Stimulated activated CD4-positive, alpha-beta T cell treated with anti-CD3 and anti-CD28 coated beads, TNF-alpha, amount 100 ng/mL, for 48 hours (primary cell): ENCODE measurements around the gene BANF1.
A peak's percentile ranks its signal among the peaks of the same experiment; 100 is the strongest.
"Not testable (repeated sequence)": the region's sequence is repeated elsewhere in the genome, so short reads cannot be mapped to it uniquely, and the experiment has no call there.

Experiments used
- DNase-seq, 3 donors: peaks; one replicate each; pipeline ENCODE4 v3.0.0-alpha.2; 2020; ENCODE audit warnings: low read depth in 3 of 3

Gene BANF1

DNA sequence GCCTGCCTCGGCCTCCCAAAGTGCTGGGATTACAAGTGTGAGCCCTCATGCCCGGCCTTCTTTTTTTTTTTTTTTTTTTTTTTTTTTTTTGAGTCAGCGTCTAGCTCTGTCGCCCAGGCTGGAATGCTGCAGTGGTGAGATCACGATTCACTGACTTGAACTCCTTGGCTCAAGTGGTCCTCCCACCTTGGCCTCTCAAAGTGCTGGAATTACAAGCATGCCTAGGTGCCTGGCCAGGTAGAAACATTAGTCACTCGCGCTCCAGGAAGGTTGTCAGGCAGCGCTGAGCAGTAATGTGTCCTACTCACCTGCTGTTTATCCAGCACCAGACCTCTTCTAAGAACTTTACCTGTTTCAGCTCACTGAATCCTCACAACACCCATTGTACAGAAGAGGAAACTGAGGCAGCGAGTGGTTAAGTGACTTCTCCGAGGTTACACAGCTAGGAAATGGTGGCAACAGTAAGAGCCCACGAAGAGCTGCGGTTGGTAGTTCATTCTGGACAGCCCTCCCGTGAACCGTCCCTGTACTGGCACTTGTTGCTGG lies 9.0 kb downstream of the BANF1 start:
- no peak for DNase-seq

- no peak for DNase-seq
Observed at GRCh38 chr11:66011785-66012303, 9.5 kb downstream of the BANF1 start, which contains the start of gene CST6. Gene CST6 (plus strand): TSS chr11:66012008. CDS start chr11:66012045, 37 bp downstream.

DNA sequence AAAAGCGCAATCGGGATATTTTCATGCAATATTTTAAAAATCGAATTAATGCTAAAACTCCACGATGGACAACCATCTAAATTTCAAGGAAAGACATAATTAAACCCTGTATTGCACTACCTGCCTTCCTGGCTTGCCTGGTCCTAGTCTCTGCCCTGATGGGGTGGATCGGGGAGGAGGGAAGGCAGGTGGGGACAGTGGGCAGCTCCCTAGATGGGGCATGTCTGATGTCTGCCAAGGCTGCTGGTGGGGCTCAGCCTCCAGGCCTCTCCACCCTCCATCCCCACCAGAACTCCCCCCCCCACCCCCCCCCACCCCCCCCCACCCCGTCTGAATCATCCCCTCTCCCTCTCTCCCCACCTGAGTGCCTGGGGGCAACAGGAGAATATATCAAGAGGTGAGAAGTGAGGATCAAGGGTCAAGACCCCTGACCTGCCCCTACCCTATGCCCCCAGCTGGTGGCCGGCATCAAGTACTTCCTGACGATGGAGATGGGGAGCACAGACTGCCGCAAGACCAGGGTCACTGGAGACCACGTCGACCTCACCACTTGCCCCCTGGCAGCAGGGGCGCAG lies 10.2 kb downstream of the BANF1 start:
- DNase-seq = no peak

DNA sequence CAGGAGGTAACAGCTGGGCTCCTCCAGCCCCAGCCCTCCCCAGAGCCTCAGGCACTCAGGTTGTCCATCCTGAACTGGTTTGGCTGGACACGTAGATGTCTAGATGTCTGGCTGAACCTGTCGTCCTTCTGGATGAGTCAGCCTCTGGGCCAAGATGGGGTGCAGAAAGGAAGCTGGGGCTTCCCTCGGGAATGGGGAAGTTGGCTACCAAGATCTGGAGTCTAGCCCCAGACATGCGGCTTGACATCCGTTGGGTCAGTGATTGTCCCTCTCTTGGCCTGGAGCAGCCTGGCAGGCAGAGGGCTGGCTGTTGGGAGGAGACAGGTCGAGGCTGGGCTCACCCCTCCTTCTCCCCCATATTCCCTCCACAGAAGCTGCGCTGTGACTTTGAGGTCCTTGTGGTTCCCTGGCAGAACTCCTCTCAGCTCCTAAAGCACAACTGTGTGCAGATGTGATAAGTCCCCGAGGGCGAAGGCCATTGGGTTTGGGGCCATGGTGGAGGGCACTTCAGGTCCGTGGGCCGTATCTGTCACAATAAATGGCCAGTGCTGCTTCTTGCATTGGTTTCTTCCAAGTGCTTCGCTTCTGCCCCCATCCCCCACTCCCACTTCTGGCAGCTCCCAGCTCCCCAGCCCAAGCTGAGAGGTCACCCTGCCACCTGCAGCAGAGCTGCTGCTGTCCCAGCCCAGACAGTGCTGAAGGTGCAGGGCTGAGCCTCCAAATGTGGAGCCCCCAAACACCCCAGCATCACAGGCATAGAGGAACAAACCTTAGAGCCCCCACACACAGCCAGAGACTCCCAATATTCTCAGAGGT lies 10.9 kb downstream of the BANF1 start:
- DNase-seq = no peak

DNA sequence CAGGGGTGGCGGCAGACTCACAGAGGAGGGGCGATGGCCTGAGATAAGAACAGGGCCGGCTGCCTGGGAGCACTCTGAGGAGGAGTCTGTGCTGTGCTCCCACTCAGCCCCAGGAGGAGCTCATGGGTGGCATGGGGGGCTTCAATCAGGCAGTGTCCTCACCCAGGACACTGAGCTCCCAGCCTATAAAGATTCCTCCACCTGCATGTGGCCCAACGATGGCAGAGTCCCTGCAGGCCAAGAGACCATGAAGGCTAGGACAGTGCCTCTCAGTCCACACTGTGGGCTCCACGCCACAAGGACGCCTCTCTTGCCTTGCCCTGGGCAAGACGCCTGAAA lies 11.4 kb downstream of the BANF1 start:
- DNase-seq = no peak

DNA sequence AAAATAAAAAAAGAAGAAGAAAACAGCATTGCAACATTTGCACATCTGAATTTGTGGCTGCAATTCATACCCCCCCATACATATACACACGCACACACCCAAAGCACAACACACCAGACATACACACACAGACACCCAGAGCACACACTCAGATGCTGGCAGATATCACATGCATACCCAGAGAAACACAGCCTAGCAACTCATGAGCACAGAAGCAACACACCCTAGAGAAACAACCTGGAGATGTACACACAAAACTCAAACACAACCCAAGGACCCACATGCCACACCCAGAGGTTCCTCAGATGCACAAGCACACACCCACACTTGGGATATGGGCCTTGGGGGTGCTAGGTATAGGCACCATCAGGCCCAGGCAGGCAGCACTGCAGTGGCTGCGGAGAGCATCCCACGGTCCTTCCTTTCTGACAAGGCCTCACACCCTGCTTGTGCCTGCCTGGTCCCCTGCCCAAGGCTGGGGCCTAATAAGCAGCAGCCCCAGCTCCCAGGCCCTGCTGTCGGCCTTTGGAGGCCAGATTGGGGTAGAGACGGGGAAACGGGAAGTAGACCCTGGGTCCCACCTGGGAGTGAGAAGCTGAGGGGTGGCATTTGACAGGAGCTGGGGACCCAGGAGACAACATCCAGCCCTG lies 12.6 kb downstream of the BANF1 start:
- DNase-seq = no peak

- DNase-seq = no peak
Observed at GRCh38 chr11:66015454-66015881, 13.2 kb downstream of the BANF1 start.

- DNase-seq = no peak
Observed at GRCh38 chr11:66015936-66016792, 13.9 kb downstream of the BANF1 start.

DNA sequence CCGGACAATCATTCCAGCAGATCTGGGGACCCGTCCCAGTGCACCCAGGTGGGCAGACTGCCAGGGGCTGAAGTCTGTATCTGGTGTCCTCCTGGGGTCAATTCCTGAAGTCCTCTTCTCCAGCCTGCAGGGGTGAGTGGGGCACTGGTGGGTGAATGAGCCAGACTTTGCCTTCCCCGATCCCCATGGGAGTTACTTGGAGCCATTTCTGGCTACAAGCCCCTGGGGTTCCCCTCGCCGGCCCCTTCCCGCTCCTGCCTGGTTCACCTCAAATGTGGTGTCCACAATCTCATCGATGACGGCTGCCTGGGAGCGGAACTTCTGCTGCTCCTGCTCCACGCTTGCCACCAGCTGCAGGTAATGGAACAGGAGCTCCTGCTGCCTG lies 14.5 kb downstream of the BANF1 start:
- no peak for DNase-seq

GRCh38 chr11:66017321-66017720 lies 15.0 kb downstream of the BANF1 start:
- no peak for DNase-seq

GRCh38 chr11:66020212-66020611 lies 17.9 kb downstream of the BANF1 start:
- no peak for DNase-seq

- no peak for DNase-seq
Observed at GRCh38 chr11:66020618-66021357, 18.5 kb downstream of the BANF1 start.

DNA sequence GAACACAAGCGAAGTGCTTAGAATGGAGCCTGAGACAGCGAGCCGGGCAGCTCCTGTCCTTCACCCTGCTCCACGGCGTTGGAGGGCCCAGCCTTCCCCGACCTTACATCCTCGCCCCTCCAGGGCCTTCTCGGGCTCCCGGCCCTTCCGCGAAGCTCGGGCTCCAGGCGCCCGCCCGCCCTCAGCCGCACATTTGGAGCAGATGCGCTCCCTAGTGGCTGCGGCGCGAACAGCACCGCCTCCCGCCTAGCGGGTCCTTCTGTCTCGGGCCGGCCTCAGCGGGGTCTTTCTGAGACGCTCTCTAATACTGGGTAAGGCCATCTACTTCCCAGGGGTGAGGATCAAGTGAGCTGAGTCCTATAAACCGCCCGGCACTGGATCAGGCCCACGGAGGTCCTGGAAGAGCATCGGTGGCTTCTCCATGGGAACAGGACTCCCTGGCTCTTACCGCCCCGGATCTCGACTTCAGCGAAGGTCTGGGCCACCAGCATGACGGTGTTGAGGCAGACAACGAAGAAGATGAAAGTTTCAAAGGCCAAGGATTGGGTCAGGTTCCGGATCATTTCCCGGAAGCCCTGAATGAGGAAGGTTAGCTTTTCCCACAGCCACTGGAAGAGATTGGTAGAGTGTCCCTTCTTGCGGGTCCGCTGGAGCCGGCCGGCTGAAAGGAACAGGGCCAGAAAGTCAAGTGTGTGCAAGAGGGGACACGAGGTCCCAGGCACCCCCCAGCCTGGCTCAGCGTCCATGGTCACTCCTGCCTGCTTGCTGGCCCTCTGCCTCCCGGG lies 20.3 kb downstream of the BANF1 start:
- DNase-seq = peak; percentile 61 to 76 (median 71)

GRCh38 chr11:66023186-66023440 lies 20.8 kb downstream of the BANF1 start:
- DNase-seq = not testable (repeated sequence)

DNA sequence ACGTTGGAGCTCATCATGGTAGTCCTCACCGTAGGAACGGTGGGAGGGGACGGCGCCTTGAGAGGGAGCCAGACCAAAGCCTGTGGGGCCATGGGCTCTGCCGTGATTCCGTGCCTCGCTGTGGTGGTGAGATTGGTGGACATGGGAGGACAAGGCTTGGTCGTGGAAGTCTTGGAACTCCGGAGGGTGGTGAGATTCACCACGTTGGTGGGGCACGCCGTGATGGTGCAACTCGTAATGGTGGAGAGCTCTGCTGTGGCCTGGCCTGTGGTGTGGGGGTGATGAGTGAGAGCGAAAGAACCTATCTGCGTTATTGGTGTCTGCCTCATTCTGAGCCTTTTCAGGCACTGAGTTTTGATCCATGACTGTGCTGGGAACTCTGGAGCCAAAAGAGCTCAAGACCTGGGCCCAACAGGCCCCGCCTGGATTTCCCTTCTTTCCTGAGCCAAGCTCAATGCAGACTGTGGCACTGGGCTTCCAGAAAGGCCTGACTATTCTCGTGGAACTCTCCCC lies 23.8 kb downstream of the BANF1 start, which contains the start of gene CATSPER1:
Gene CATSPER1, minus strand, starts transcription at position 463 of the 513 bp plus-strand sequence. Its CDS starts 100 bp downstream, at position 363.
- no peak for DNase-seq

- no peak for DNase-seq
Observed at GRCh38 chr11:66032957-66033735, 30.8 kb downstream of the BANF1 start.

- no peak for DNase-seq
Observed at GRCh38 chr11:66035653-66036333, 33.5 kb downstream of the BANF1 start.

DNA sequence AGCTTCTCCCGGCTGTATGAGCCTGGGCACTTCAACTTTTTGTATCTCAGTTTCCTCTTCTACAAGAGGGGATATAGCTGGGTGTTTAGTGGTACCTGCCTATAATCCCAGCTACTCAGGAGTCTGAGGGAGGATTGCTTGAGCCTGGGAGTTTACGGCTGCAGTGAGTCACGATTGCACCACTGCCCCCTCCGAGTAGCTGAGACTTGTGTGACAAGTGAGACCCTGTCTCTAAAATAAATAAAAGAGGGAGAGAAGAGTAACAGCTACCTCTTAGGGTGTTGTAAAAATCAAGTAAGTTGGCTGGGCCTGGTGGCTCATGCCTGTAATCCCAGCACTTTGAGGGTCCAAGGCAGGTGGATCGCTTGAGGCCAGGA lies 34.0 kb downstream of the BANF1 start:
- no peak for DNase-seq

DNA sequence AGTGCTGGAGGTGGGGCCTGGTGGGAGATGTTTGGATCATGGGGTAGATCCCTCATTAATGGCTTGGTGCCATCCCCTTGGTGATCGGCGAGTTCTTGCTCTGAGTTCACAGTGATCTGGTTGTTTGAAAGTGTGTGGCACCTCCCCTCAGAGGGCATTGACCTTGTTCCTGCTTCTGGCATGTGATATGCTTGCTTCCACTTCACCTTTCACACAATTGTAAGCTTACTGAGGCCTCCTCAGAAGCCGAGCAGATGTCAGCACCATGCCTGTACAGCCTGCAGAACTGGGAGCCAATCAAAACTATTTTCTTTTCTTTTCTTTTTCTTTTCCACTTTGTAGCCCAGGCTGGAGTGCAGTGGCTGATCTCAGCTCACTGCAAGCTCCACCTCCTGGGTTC lies 35.0 kb downstream of the BANF1 start:
- DNase-seq = no peak
